GM19468 (cell line): ENCODE data around the gene PASK.

Experiments
- ATAC-seq: cut with Tn5 transposase; IDR thresholded peaks from one replicate; pipeline ENCODE4 v1.9.1; 2021; ENCODE audit warnings: mild to moderate bottlenecking, moderate library complexity, moderate number of reproducible peaks; ENCODE audit not compliant: unreplicated experiment; ENCODE audit errors: extremely low read depth

The PASK gene

GRCh38 chr2:241088376-241088775 is 60.9 kb downstream of the PASK start:
- ATAC-seq: no peak

GRCh38 chr2:241087420-241088268 is 61.6 kb downstream of the PASK start:
- no peak for ATAC-seq

- no peak for ATAC-seq
These were observed 64.3 kb downstream of the PASK start for GRCh38 chr2:241084856-241085444.

GRCh38 chr2:241083091-241083415 is 66.2 kb downstream of the PASK start:
- ATAC-seq: no peak

GRCh38 chr2:241082341-241083090 is 66.8 kb downstream of the PASK start:
- no peak for ATAC-seq

GRCh38 chr2:241081643-241082340 is 67.5 kb downstream of the PASK start:
- no peak for ATAC-seq

- no peak for ATAC-seq
These were observed 68.1 kb downstream of the PASK start for GRCh38 chr2:241081190-241081642.

GRCh38 chr2:241080405-241081189 is 68.7 kb downstream of the PASK start:
- no peak for ATAC-seq

- no peak for ATAC-seq
These were observed 74.3 kb downstream of the PASK start for GRCh38 chr2:241074901-241075540.

- ATAC-seq: no peak
These were observed 75.0 kb downstream of the PASK start for GRCh38 chr2:241074065-241074818.

- no peak for ATAC-seq
These were observed 75.9 kb downstream of the PASK start for GRCh38 chr2:241073166-241074064.

GRCh38 chr2:241072553-241073165 is 76.6 kb downstream of the PASK start:
- no peak for ATAC-seq

- ATAC-seq: no peak
These were observed 77.1 kb downstream of the PASK start for GRCh38 chr2:241072151-241072550.

- ATAC-seq: no peak
These were observed 77.6 kb downstream of the PASK start for GRCh38 chr2:241071677-241072111.

- ATAC-seq: no peak
These were observed 78.2 kb downstream of the PASK start for GRCh38 chr2:241070811-241071676.

GRCh38 chr2:241070361-241070760 is 78.9 kb downstream of the PASK start:
- ATAC-seq: no peak
